ENCODE measurements around the gene R3HDML. TPM values are rescaled to one million over a fixed set of nuclear protein-coding genes. Genes with fewer than 3 reads are reported as not detected.
A peak's percentile ranks its signal among the peaks of the same experiment; 100 is the strongest.

R3HDML gene
- total and polyA plus RNA-seq, 2 of the 13 experiments (the other 11 are each of a cell fraction or from before 2014, with no cell fraction given) = not detected

DNA sequence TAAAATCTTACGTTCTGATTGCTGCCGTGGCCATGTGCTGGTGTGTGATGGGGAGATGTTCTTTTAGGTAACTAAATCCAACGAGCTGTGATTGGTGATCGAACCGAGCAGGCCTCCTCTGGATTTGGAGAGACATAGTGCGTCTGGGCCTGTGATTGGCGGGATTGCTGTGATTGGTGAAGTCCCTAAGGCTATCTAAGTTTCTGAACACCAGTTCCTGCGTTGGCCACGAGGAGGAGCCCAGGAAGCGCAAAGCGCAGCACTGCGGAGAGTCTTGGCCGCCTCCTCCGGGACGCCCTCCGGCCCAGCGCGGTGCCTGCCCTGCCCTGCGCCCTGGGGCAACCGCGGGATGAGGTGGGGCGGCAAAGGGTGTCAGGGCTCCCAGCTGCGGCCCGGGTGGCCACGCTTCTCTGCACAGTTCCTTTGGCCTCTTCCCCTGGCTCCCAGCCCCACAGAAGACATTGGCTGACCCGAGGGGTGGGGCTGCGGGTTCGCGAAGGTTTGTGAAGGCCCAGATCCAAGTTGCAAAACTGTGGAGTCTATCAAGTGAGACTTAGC, 51.7 kb downstream of the R3HDML start (continued):
- TF ChIP-seq SOX13 (IDR thresholded peaks at IDR 0.05) (no peak), SOX13 (CRISPR knock-in tag; conservative IDR thresholded peaks at IDR 0.05 in 1 of 2, IDR thresholded peaks at IDR 0.05 in 1 of 2) (0 out of 4 replicates have a peak, but pooled peaks of 1 of the 2 experiments have one; percentile 14)

DNA sequence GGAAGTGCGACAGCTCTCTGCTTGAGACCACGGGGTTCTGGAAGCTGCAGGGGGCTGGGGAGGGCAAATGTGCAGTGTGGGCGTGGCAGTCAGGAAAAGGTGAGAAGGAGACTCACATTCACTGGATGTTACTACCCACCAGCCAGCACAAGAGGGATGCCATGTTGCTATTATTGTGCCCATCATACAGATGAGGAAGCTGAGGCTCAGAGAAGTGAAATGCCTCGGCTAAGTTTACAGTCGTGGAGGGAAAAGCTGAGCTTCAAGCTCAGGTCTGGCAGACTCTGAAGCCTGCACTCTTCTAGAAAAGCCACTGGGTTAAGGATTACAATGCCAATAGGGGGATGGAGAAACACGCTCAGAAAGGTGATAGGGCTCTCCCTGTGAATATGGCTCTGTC, 53.0 kb downstream of the R3HDML start:
- intact Hi-C loops (cut with micrococcal nuclease; ENCODE audit: unreplicated experiment) = loop anchor here (5.0 kb wide), 3 partner anchors 33 to 217 kb away; partner anchors contain the start of gene HNF4A
- no peak for FAIRE-seq
- TF ChIP-seq ZNF749 (CRISPR knock-in tag; IDR thresholded peaks at IDR 0.05; ENCODE audit: borderline replicate concordance) = no peak
- TF ChIP-seq AGO2 (optimal IDR thresholded peaks at IDR 0.05; ENCODE audit: low read depth, low read length) = peak; percentile 29
- TF ChIP-seq SNRNP70 (IDR thresholded peaks at IDR 0.05; ENCODE audit: low read depth, low read length) = no peak
- TF ChIP-seq, protein P1, sequence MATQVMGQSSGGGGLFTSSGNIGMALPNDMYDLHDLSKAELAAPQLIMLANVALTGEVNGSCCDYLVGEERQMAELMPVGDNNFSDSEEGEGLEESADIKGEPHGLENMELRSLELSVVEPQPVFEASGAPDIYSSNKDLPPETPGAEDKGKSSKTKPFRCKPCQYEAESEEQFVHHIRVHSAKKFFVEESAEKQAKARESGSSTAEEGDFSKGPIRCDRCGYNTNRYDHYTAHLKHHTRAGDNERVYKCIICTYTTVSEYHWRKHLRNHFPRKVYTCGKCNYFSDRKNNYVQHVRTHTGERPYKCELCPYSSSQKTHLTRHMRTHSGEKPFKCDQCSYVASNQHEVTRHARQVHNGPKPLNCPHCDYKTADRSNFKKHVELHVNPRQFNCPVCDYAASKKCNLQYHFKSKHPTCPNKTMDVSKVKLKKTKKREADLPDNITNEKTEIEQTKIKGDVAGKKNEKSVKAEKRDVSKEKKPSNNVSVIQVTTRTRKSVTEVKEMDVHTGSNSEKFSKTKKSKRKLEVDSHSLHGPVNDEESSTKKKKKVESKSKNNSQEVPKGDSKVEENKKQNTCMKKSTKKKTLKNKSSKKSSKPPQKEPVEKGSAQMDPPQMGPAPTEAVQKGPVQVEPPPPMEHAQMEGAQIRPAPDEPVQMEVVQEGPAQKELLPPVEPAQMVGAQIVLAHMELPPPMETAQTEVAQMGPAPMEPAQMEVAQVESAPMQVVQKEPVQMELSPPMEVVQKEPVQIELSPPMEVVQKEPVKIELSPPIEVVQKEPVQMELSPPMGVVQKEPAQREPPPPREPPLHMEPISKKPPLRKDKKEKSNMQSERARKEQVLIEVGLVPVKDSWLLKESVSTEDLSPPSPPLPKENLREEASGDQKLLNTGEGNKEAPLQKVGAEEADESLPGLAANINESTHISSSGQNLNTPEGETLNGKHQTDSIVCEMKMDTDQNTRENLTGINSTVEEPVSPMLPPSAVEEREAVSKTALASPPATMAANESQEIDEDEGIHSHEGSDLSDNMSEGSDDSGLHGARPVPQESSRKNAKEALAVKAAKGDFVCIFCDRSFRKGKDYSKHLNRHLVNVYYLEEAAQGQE (IDR thresholded peaks at IDR 0.05; ENCODE audit: borderline replicate concordance in 1 of 2, low read depth in 1 of 2, low read length in 2 of 2) = no peak
- TF ChIP-seq ADNP (CRISPR knock-in tag; IDR thresholded peaks at IDR 0.05) = 0 out of 2 replicates have a peak, but pooled peaks have one; percentile 25
- TF ChIP-seq ZMYM3 (CRISPR knock-in tag; IDR thresholded peaks at IDR 0.05) = peak; percentile 78; the same call in 1 of the 2 replicates
- TF ChIP-seq HDAC6 (IDR thresholded peaks at IDR 0.05; ENCODE audit: low read depth, low read length) = no peak
- TF ChIP-seq KDM1A (CRISPR knock-in tag; IDR thresholded peaks at IDR 0.05) = peak; percentile 76; the same call in 1 of the 2 replicates
- no peak for TF ChIP-seq ZKSCAN8 (CRISPR knock-in tag; IDR thresholded peaks at IDR 0.05; ENCODE audit: borderline replicate concordance)
- TF ChIP-seq ZNF788 (CRISPR knock-in tag; IDR thresholded peaks at IDR 0.05; ENCODE audit: borderline replicate concordance) = no peak; the same call in 1 of the 2 replicates
- TF ChIP-seq LCORL (IDR thresholded peaks at IDR 0.05) = no peak
- no peak for TF ChIP-seq LCORL (CRISPR knock-in tag; IDR thresholded peaks at IDR 0.05)
- no peak for TF ChIP-seq SOX5 (CRISPR knock-in tag; IDR thresholded peaks at IDR 0.05; ENCODE audit: borderline replicate concordance)
- TF ChIP-seq ZNF790 (CRISPR knock-in tag; IDR thresholded peaks at IDR 0.05; ENCODE audit: borderline replicate concordance) = no peak
- no peak for TF ChIP-seq SALL2 (CRISPR knock-in tag; IDR thresholded peaks at IDR 0.05)
- TF ChIP-seq ZNF326 (CRISPR knock-in tag; IDR thresholded peaks at IDR 0.05; ENCODE audit: borderline replicate concordance) = no peak
- TF ChIP-seq IKZF1 (IDR thresholded peaks at IDR 0.05) = no peak
- TF ChIP-seq ZSCAN9 (CRISPR knock-in tag; IDR thresholded peaks at IDR 0.05; ENCODE audit: borderline replicate concordance) = no peak

More for the DNA sequence above, 53.0 kb downstream of the R3HDML start:
- WGBS (ENCODE audit: low lambda C conversion rate) = 97% methylated on average over 6 of the region's 6 CpGs
- Histone ChIP-seq H3K27ac (ENCODE audit: extremely low read length, insufficient read depth, low read length) (no peak overlapping the region), H3K79me2 (ENCODE audit: insufficient read depth, low read length) (peaks cover 76% of the 10 kb centered on the region), H3K9ac (ENCODE audit: insufficient read depth, low read depth, low read length) (no peak overlapping the region), H3K4me3 (replicated peaks in 1 of 3; ENCODE audit: insufficient read depth in 1 of 3, low read depth in 2 of 3, low read length in 3 of 3) (no peak overlapping the region), H3K36me3 (replicated peaks in 1 of 2; ENCODE audit: control insufficient read depth in 1 of 2, insufficient read depth in 2 of 2, low read length in 2 of 2) (peaks cover 21 to 36% of the 10 kb centered on the region in 2 experiments), H3K27me3 (ENCODE audit: control insufficient read depth in 1 of 2, insufficient read depth in 2 of 2, low read length in 2 of 2) (no peaks in the 10 kb centered on the region), H3K4me1 (ENCODE audit: insufficient read depth, low read length) (peaks cover 77% of the 10 kb centered on the region), H2AFZ (ENCODE audit: low read length) (no peak overlapping the region), H3K4me2 (ENCODE audit: low read depth, low read length) (no peak overlapping the region), H3K9me3 (ENCODE audit: low read length) (no peaks in the 10 kb centered on the region), H4K20me1 (ENCODE audit: insufficient read depth, low read length) (no peaks in the 10 kb centered on the region)
- DNase-seq (ENCODE audit: low spot score) (no peak), ATAC-seq (no peak)
- POLR2A ChIA-PET = interaction anchor here (1.0 to 2.3 kb wide), 3 partner anchors 21 to 38 kb away, joined by 4 to 7 read pairs (median 6); no protein-coding TSS in a partner anchor
- in situ Hi-C loops (cut with HindIII; ENCODE audit: extremely low pct_ligation_motif_present, low pct_unique_long_range_greater_than_20kb) = loop anchor here (5.0 kb wide), 2 partner anchors 72 to 173 kb away; no protein-coding TSS in a partner anchor
- CTCF ChIA-PET (ENCODE audit: low intra/inter-chr PET ratio, low total read pairs) = interaction anchor here (2.1 kb wide), 1 partner anchor 82 kb away, joined by 13 read pairs; no protein-coding TSS in a partner anchor
- BruUV-seq (replicated peaks) = no TSS peak

Measured in HepG2 (cell line).